Lower lobe of right lung (tissue), 2 donors: ENCODE results near the gene MOCS2. TPM values are rescaled to one million over a fixed set of nuclear protein-coding genes. Genes with fewer than 3 reads are reported as not detected.

ENCODE experiments used
- ATAC-seq, 2 donors: fragments of 200-7000 bp; cut with Tn5 transposase; one replicate each; pipeline ENCODE4 v1.9.1; 2020 to 2022; ENCODE audit warnings: mild to moderate bottlenecking in 2 of 2, moderate library complexity in 2 of 2
- DNase-seq: peaks from one replicate; pipeline ENCODE4 v3.0.0-alpha.2; 2020
- H3K27ac ChIP-seq: fragments of 200-600 bp; one replicate; pipeline ENCODE4 v1.8.0; 2022
- H3K27me3 ChIP-seq: fragments of 200-600 bp; one replicate; pipeline ENCODE4 v1.8.0; 2022; ENCODE audit warnings: low read depth
- H3K36me3 ChIP-seq: fragments of 200-600 bp; one replicate; pipeline ENCODE4 v1.8.0; 2022; ENCODE audit warnings: mild to moderate bottlenecking
- H3K4me1 ChIP-seq: fragments of 200-600 bp; one replicate; pipeline ENCODE4 v1.8.0; 2022
- H3K4me3 ChIP-seq: fragments of 200-600 bp; one replicate; pipeline ENCODE4 v1.8.0; 2022; ENCODE audit warnings: mild to moderate bottlenecking
- H3K9me3 ChIP-seq: fragments of 200-600 bp; one replicate; pipeline ENCODE4 v1.8.0; 2022
- intact Hi-C: fragments of 100-400 bp; cut with DNase I; formaldehyde crosslinking; loops from one replicate; pipeline ENCODE4 v1.11.0; 2022
- total RNA-seq: library from RNA; stranded (reverse); fragmentation: NEBNext Ultra II Directional; extraction: Animal tissue kit (Norgen Biotek cat#: 25700); gene quantifications from one replicate; pipeline ENCODE4 v1.2.1, GENCODE V29; 2021
- TF ChIP-seq, protein P1 (sequence below): fragments of 200-600 bp; IDR thresholded peaks from one replicate; pipeline ENCODE4 v1.8.0; 2022; ENCODE audit warnings: antibody characterized with exemption, mild to moderate bottlenecking
- donor health status: DM: no; HTN: yes; CAD: no; lungs with severe emphysema.

The MOCS2 gene
- total RNA-seq, 1 donor from 2014 or later = 28.8 TPM

DNA sequence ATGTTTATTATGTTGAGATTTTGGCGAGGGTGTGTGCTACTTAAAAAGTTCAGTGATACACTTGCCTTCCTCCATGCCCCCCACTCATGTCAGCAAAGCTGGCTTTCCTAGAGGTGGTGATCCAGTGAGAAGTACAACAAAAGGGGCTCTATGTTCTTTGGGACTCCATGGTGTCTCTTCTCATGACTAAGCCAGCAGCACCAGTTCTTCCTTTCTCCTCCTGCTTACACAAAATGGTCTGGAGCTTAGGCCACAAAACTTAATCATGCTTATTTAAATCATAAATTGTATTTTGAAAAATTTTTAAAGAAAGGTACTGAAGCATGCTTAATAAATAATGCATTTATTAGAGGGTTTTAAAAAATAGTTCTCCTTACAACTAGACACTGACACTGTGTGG lies 22.4 kb downstream of the MOCS2 start:
- Histone ChIP-seq H3K4me3 (no peak overlapping the region), H3K27me3 (no peaks in the 10 kb centered on the region), H3K36me3 (peaks cover 35% of the 10 kb centered on the region), H3K9me3 (no peaks in the 10 kb centered on the region), H3K27ac (no peak overlapping the region), H3K4me1 (peaks cover 5% of the 10 kb centered on the region)
- DNase-seq (no peak), ATAC-seq (no peak)
- intact Hi-C loops = no loop called here
- TF ChIP-seq, protein P1, sequence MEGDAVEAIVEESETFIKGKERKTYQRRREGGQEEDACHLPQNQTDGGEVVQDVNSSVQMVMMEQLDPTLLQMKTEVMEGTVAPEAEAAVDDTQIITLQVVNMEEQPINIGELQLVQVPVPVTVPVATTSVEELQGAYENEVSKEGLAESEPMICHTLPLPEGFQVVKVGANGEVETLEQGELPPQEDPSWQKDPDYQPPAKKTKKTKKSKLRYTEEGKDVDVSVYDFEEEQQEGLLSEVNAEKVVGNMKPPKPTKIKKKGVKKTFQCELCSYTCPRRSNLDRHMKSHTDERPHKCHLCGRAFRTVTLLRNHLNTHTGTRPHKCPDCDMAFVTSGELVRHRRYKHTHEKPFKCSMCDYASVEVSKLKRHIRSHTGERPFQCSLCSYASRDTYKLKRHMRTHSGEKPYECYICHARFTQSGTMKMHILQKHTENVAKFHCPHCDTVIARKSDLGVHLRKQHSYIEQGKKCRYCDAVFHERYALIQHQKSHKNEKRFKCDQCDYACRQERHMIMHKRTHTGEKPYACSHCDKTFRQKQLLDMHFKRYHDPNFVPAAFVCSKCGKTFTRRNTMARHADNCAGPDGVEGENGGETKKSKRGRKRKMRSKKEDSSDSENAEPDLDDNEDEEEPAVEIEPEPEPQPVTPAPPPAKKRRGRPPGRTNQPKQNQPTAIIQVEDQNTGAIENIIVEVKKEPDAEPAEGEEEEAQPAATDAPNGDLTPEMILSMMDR = no peak

GRCh38 chr5:53084546-53085255 lies 24.9 kb downstream of the MOCS2 start:
- Histone ChIP-seq H3K4me1 (peaks cover 5% of the 10 kb centered on the region), H3K27ac (no peak overlapping the region), H3K27me3 (no peaks in the 10 kb centered on the region), H3K9me3 (no peaks in the 10 kb centered on the region), H3K4me3 (no peak overlapping the region), H3K36me3 (peaks cover 28% of the 10 kb centered on the region)
- intact Hi-C loops = no loop called here
- TF ChIP-seq, protein P1 = no peak
- ATAC-seq (peak; percentile 82 to 86), DNase-seq (no peak)

DNA sequence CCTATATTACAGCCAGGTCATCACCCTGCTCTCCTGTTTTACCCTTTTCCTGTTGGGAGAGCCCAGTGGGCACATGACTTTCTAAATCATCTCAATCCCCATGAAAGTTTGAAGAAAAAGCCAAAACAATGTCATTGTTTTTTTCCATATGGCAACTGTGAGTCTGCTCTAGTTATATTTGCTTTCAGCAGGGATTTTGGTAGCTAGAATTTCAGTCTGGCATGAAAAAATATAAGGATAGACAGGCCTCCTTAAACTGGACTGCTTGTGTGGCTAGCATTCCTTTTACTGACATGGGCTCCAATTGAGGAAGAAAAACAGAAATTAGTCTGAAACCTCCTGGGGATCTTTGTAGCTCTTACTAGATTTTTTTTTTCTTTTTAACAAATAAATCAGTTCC lies 25.6 kb downstream of the MOCS2 start:
- H3K27ac ChIP-seq = no peak overlapping the region
- H3K4me3 ChIP-seq = no peak overlapping the region
- peaks cover 5% of the 10 kb centered on the region for H3K4me1 ChIP-seq
- TF ChIP-seq, protein P1 = no peak
- DNase-seq = no peak
- H3K27me3 ChIP-seq = no peaks in the 10 kb centered on the region
- ATAC-seq = no peak
- no peaks in the 10 kb centered on the region for H3K9me3 ChIP-seq
- intact Hi-C loops = no loop called here
- peaks cover 28% of the 10 kb centered on the region for H3K36me3 ChIP-seq

DNA sequence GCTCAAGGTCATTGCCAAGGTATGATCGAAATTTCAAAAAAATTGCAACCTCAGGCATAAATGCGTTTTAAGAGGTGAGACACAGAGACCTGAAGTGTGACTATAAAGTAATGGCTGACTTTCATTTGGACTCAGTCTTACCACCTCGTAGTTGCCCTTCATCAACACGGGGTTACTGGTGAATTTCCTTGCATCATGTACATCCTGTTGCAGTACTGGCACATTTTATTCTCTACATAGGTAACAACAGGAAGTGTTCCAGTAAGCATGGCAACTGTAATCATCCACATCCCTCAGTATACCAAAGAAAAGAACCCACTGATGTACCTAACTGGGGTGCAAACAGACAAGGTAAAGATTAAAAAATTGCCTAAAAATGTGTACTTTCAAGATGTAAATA lies 29.3 kb downstream of the MOCS2 start:
- Histone ChIP-seq H3K4me1 (peaks cover 5% of the 10 kb centered on the region), H3K36me3 (peaks cover 36% of the 10 kb centered on the region), H3K9me3 (no peaks in the 10 kb centered on the region), H3K4me3 (no peak overlapping the region), H3K27me3 (no peaks in the 10 kb centered on the region), H3K27ac (no peak overlapping the region)
- TF ChIP-seq, protein P1 = no peak
- ATAC-seq (no peak), DNase-seq (no peak)
- intact Hi-C loops = no loop called here

DNA sequence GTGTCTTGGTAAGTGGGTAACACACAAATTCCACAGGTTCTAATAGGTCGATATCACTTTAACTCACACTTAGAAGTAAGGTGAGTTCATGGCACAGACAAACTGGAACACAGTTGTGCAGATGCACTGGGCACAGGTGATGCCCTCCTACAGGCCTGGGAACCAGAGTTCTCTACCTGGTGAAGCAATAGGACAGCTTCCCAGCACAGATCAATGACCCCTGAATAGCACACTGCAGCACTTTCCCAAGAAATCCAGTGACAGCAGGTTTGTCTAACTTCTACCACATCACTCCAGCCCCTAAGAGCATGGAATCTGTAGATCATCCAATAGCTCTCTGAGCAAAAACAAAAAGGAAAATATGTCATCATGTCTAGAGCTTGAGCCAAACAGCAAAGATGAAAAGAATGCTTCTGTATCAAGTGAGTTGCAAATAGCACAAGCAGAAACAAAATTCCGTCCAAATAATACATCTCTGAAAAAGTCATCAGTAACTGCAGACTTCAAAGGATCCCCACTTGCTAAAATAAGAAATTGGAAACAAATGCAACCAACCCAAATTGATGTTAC lies 33.5 kb downstream of the MOCS2 start:
- H3K4me3 ChIP-seq = no peak overlapping the region
- DNase-seq = no peak
- H3K27me3 ChIP-seq = no peaks in the 10 kb centered on the region
- no peaks in the 10 kb centered on the region for H3K9me3 ChIP-seq
- peaks cover 44% of the 10 kb centered on the region for H3K36me3 ChIP-seq
- ATAC-seq = no peak
- H3K27ac ChIP-seq = no peak overlapping the region
- intact Hi-C loops = no loop called here
- TF ChIP-seq, protein P1 = no peak
- no peaks in the 10 kb centered on the region for H3K4me1 ChIP-seq
